ENCODE data around the gene LRIG3. TPM values are rescaled to one million over a fixed set of nuclear protein-coding genes. Genes with fewer than 3 reads are reported as not detected.

Gene LRIG3
- total and polyA plus RNA-seq, 9 of the 15 experiments (the other 6 are each of a cell fraction or from before 2014, with no cell fraction given), result 0.18 TPM; not detected in 8

- no peak overlapping the region for H3K4me2 ChIP-seq (ENCODE audit: insufficient read depth, low read length)
- TF ChIP-seq HLTF (IDR thresholded peaks at IDR 0.05) (no peak), ZNF280A (IDR thresholded peaks at IDR 0.05; ENCODE audit: low read depth, partially characterized antibody) (no peak), TCF15 (CRISPR knock-in tag; IDR thresholded peaks at IDR 0.05) (no peak)
- no peaks in the 10 kb centered on the region for H3K9me1 ChIP-seq (ENCODE audit: control insufficient read depth, insufficient read depth, low read length)
- intact Hi-C loops (cut with micrococcal nuclease), result no loop called here
- no peak overlapping the region for H2AFZ ChIP-seq (ENCODE audit: low read depth, low read length)
- H3K27ac ChIP-seq (ENCODE audit: extremely low read depth, low read depth, low read length), result no peak overlapping the region
- in situ Hi-C loops (cut with MboI), result no loop called here
- no peak for FAIRE-seq
- no peak for DNase-seq (ENCODE audit: extremely low read depth in 1 of 4, low spot score in 3 of 4)
- H3K36me3 ChIP-seq (ENCODE audit: control insufficient read depth, insufficient read depth, low read length), result no peaks in the 10 kb centered on the region
- no peaks in the 10 kb centered on the region for H3K79me2 ChIP-seq (ENCODE audit: control insufficient read depth, insufficient read depth, low read length)
- H3K4me1 ChIP-seq (replicated peaks in 1 of 2; ENCODE audit: control insufficient read depth in 2 of 2, insufficient read depth in 2 of 2, low read length in 2 of 2), result no peaks in the 10 kb centered on the region
- no peak overlapping the region for H3K9ac ChIP-seq (ENCODE audit: insufficient read depth in 1 of 2, low read depth in 2 of 2, low read length in 2 of 2)
- ChIA-PET POLR2A (interaction anchor here (0.7 kb wide), 1 partner anchor 44 kb away, joined by 3 read pairs; no protein-coding TSS in a partner anchor), CTCF (ENCODE audit: low intra/inter-chr PET ratio) (no interaction called here)
- 0% methylated on average over 4 of the region's 4 CpGs for WGBS (ENCODE audit: insufficient coverage, low coverage, missing lambda C conversion rate)
- no peak for ATAC-seq
- no peaks in the 10 kb centered on the region for H3K9me3 ChIP-seq (replicated peaks; ENCODE audit: control insufficient read depth, insufficient read depth, low read depth, low read length)
- BruUV-seq (replicated peaks), result no TSS peak
- no peak overlapping the region for H3K4me3 ChIP-seq
- no peaks in the 10 kb centered on the region for H3K27me3 ChIP-seq (ENCODE audit: control insufficient read depth in 2 of 2, insufficient read depth in 2 of 2, low read length in 2 of 2)
- H4K20me1 ChIP-seq (replicated peaks; ENCODE audit: control insufficient read depth, insufficient read depth, low read length), result no peaks in the 10 kb centered on the region
These were observed 41.6 kb upstream of the LRIG3 start for GRCh38 chr12:58961906-58962305.

- WGBS (ENCODE audit: insufficient coverage, low coverage, missing lambda C conversion rate), result 0% methylated on average over 3 of the region's 3 CpGs
- no peaks in the 10 kb centered on the region for H3K27me3 ChIP-seq (ENCODE audit: control insufficient read depth in 2 of 2, insufficient read depth in 2 of 2, low read length in 2 of 2)
- no peak overlapping the region for H2AFZ ChIP-seq (ENCODE audit: low read depth, low read length)
- no peak overlapping the region for H3K27ac ChIP-seq (ENCODE audit: extremely low read depth, low read depth, low read length)
- no TSS peak for BruUV-seq (replicated peaks)
- H3K9me1 ChIP-seq (ENCODE audit: control insufficient read depth, insufficient read depth, low read length), result no peaks in the 10 kb centered on the region
- ATAC-seq (no peak), FAIRE-seq (no peak), DNase-seq (ENCODE audit: extremely low read depth in 1 of 4, low spot score in 3 of 4) (no peak)
- no peak for TF ChIP-seq ETV1 (tag; conservative IDR thresholded peaks at IDR 0.05; ENCODE audit: low read depth)
- no peak for TF ChIP-seq MLLT1 (IDR thresholded peaks at IDR 0.05)
- no peak for TF ChIP-seq NFIC (IDR thresholded peaks at IDR 0.05)
- TF ChIP-seq ZNF24 (IDR thresholded peaks at IDR 0.05), result no peak
- no peak for TF ChIP-seq OTX1 (CRISPR knock-in tag; IDR thresholded peaks at IDR 0.05)
- no peak for TF ChIP-seq IFI16 (CRISPR knock-in tag; IDR thresholded peaks at IDR 0.05)
- POLR2A ChIA-PET, result no interaction called here
- H3K4me3 ChIP-seq, result no peak overlapping the region
- H3K9ac ChIP-seq (ENCODE audit: insufficient read depth in 1 of 2, low read depth in 2 of 2, low read length in 2 of 2), result no peak overlapping the region
- no peaks in the 10 kb centered on the region for H3K36me3 ChIP-seq (ENCODE audit: control insufficient read depth, insufficient read depth, low read length)
- CTCF ChIA-PET (ENCODE audit: low intra/inter-chr PET ratio), result no interaction called here
- in situ Hi-C loops (cut with MboI) (no loop called here), intact Hi-C loops (cut with micrococcal nuclease) (no loop called here)
- no peaks in the 10 kb centered on the region for H3K79me2 ChIP-seq (ENCODE audit: control insufficient read depth, insufficient read depth, low read length)
- no peaks in the 10 kb centered on the region for H4K20me1 ChIP-seq (replicated peaks; ENCODE audit: control insufficient read depth, insufficient read depth, low read length)
- no peak overlapping the region for H3K4me2 ChIP-seq (ENCODE audit: insufficient read depth, low read length)
- no peaks in the 10 kb centered on the region for H3K4me1 ChIP-seq (replicated peaks in 1 of 2; ENCODE audit: control insufficient read depth in 2 of 2, insufficient read depth in 2 of 2, low read length in 2 of 2)
- H3K9me3 ChIP-seq (replicated peaks; ENCODE audit: control insufficient read depth, insufficient read depth, low read depth, low read length), result no peaks in the 10 kb centered on the region
These were observed 40.9 kb upstream of the LRIG3 start for GRCh38 chr12:58961166-58961565.

Measured in K562 (cell line).